22Rv1 (cell line): ENCODE measurements around the gene PALD1.

Experiments used
- ZFX ChIP-seq: fragments of 450-650 bp; IDR thresholded peaks from 2 replicates; pipeline ENCODE4 v1.6.1; 2017; ENCODE audit warnings: antibody characterized with exemption, borderline replicate concordance
- TF ChIP-seq, protein P1 (sequence below): fragments of 450-650 bp; IDR thresholded peaks from 2 replicates; pipeline ENCODE4 v1.5.1; 2017; ENCODE audit warnings: mild to moderate bottlenecking

DNA sequence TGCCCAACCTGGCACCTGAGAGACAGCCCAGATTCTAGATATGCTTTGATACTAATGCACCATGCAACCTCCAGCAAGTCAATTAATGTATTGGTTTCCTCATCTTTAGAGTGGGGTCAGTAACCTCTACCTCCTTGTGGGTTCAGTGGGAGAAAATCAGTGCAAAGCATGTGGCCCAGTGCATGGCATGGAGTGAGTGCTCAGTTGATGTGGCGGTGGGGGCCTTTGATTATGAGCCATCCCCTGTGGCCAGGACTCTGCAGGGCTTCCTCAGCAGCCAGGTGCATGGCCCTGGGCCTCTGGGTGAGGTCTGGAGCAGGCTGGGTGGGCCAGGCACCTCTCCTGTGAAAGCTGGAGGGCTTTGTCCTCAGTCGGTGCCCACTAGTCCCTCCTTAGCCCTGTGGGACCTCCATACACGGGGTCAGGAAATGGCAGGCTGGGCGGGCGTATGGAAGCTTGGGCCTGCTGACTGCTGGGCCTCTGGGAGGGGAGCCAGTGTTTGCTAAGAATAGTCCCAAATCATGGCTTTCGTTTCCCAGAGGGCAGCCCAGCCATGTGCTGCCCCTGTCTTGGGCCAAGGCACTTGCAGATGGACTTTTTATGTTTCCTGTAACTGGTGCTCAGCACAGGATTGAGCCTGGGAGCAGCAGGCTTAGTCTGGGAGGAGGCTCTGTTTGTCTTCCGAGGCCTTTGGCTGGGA lies 3.4 kb downstream of the PALD1 start:
- TF ChIP-seq, protein P1, sequence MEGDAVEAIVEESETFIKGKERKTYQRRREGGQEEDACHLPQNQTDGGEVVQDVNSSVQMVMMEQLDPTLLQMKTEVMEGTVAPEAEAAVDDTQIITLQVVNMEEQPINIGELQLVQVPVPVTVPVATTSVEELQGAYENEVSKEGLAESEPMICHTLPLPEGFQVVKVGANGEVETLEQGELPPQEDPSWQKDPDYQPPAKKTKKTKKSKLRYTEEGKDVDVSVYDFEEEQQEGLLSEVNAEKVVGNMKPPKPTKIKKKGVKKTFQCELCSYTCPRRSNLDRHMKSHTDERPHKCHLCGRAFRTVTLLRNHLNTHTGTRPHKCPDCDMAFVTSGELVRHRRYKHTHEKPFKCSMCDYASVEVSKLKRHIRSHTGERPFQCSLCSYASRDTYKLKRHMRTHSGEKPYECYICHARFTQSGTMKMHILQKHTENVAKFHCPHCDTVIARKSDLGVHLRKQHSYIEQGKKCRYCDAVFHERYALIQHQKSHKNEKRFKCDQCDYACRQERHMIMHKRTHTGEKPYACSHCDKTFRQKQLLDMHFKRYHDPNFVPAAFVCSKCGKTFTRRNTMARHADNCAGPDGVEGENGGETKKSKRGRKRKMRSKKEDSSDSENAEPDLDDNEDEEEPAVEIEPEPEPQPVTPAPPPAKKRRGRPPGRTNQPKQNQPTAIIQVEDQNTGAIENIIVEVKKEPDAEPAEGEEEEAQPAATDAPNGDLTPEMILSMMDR: no peak
- no peak for TF ChIP-seq ZFX
